BLaER1 (cell line): Measurements from ENCODE around the gene FBXO3.
"Not testable (repeated sequence)": the region's sequence is repeated elsewhere in the genome, so short reads cannot be mapped to it uniquely, and the experiment has no call there.

Experiments
- H3K27ac ChIP-seq: shearing (Covaris generic); formaldehyde crosslinking; 2 replicates; pipeline ENCODE4 v1.8.1; 2022
- H3K27me3 ChIP-seq: shearing (Covaris generic); formaldehyde crosslinking; 2 replicates; pipeline ENCODE4 v1.8.1; 2022
- H3K36me3 ChIP-seq: shearing (Covaris generic); formaldehyde crosslinking; 2 replicates; pipeline ENCODE4 v1.8.1; 2022
- H3K4me1 ChIP-seq: shearing (Covaris generic); formaldehyde crosslinking; 2 replicates; pipeline ENCODE4 v1.8.1; 2022
- H3K4me2 ChIP-seq: shearing (Covaris generic); formaldehyde crosslinking; 2 replicates; pipeline ENCODE4 v1.8.1; 2022
- H3K4me3 ChIP-seq: shearing (Covaris generic); formaldehyde crosslinking; 2 replicates; pipeline ENCODE4 v1.8.1; 2022
- H3K9ac ChIP-seq: shearing (Covaris generic); formaldehyde crosslinking; 2 replicates; pipeline ENCODE4 v1.8.1; 2022
- H3K9me3 ChIP-seq: shearing (Covaris generic); formaldehyde crosslinking; 2 replicates; pipeline ENCODE4 v1.8.1; 2022
- H4K20me1 ChIP-seq: shearing (Covaris generic); formaldehyde crosslinking; 2 replicates; pipeline ENCODE4 v1.8.1; 2022
- Cebpa-rat ChIP-seq: shearing (Covaris generic); IDR thresholded peaks from 2 replicates; pipeline ENCODE4 v1.8.1; 2022

Gene FBXO3

GRCh38 chr11:33730716-33731115 is 43.6 kb downstream of the FBXO3 start:
- no peak overlapping the region for H3K9ac ChIP-seq
- peaks cover 51% of the 10 kb centered on the region for H4K20me1 ChIP-seq
- H3K9me3 ChIP-seq, result peaks cover 7% of the 10 kb centered on the region; the same call in 1 of the 2 replicates
- no peak for TF ChIP-seq Cebpa-rat
- H3K4me3 ChIP-seq, result no peak overlapping the region
- no peak overlapping the region for H3K4me2 ChIP-seq
- H3K27me3 ChIP-seq, result no peaks in the 10 kb centered on the region
- H3K27ac ChIP-seq, result no peak overlapping the region
- peaks cover 26% of the 10 kb centered on the region for H3K36me3 ChIP-seq
- peaks cover 38% of the 10 kb centered on the region for H3K4me1 ChIP-seq

GRCh38 chr11:33729072-33729664 is 45.2 kb downstream of the FBXO3 start:
- H3K9ac ChIP-seq, H3K4me3 ChIP-seq, H3K27me3 ChIP-seq, H3K4me2 ChIP-seq, H3K9me3 ChIP-seq, H3K27ac ChIP-seq: not testable (repeated sequence)
- Histone ChIP-seq H4K20me1 (peaks cover 54% of the 10 kb centered on the region), H3K36me3 (peaks cover 26% of the 10 kb centered on the region), H3K4me1 (peaks cover 44% of the 10 kb centered on the region)

GRCh38 chr11:33727539-33727938 is 46.8 kb downstream of the FBXO3 start:
- H3K36me3 ChIP-seq, result peaks cover 27% of the 10 kb centered on the region
- not testable (repeated sequence) for H3K9me3 ChIP-seq, H3K27me3 ChIP-seq, H3K9ac ChIP-seq, H3K4me3 ChIP-seq, H3K4me2 ChIP-seq, H3K27ac ChIP-seq
- peaks cover 54% of the 10 kb centered on the region for H4K20me1 ChIP-seq
- H3K4me1 ChIP-seq, result peaks cover 44% of the 10 kb centered on the region

- H3K4me1 ChIP-seq, result peaks cover 32% of the 10 kb centered on the region
- H3K9ac ChIP-seq, result no peak overlapping the region
- H3K27me3 ChIP-seq, result no peaks in the 10 kb centered on the region
- H3K9me3 ChIP-seq, result peaks cover 7% of the 10 kb centered on the region; the same call in 1 of the 2 replicates
- H4K20me1 ChIP-seq, result peaks cover 44% of the 10 kb centered on the region
- H3K4me2 ChIP-seq, result peak overlapping the region; percentile 78
- H3K27ac ChIP-seq, result 0 out of 2 replicates have a peak overlapping the region, but pooled peaks have one; percentile 76
- H3K4me3 ChIP-seq, result no peak overlapping the region
- no peak for TF ChIP-seq Cebpa-rat
- H3K36me3 ChIP-seq, result peaks cover 32% of the 10 kb centered on the region
Measured at GRCh38 chr11:33725496-33725895, 48.8 kb downstream of the FBXO3 start.

- H4K20me1 ChIP-seq, result peaks cover 40% of the 10 kb centered on the region
- no peak for TF ChIP-seq Cebpa-rat
- peaks cover 32% of the 10 kb centered on the region for H3K4me1 ChIP-seq
- H3K9me3 ChIP-seq, result peaks cover 6% of the 10 kb centered on the region; the same call in 1 of the 2 replicates
- 0 out of 2 replicates have a peak overlapping the region, but pooled peaks have one; percentile 40 for H3K9ac ChIP-seq
- H3K27ac ChIP-seq, result peak overlapping the region; percentile 76
- no peak overlapping the region for H3K4me3 ChIP-seq
- peaks cover 34% of the 10 kb centered on the region for H3K36me3 ChIP-seq
- no peaks in the 10 kb centered on the region for H3K27me3 ChIP-seq
- H3K4me2 ChIP-seq, result peak overlapping the region; percentile 78
Measured at GRCh38 chr11:33724644-33725035, 49.7 kb downstream of the FBXO3 start.

GRCh38 chr11:33723238-33723881 is 51.0 kb downstream of the FBXO3 start:
- peak overlapping the region; percentile 78 for H3K4me2 ChIP-seq
- H3K9me3 ChIP-seq, result no peaks in the 10 kb centered on the region; the same call in 1 of the 2 replicates
- TF ChIP-seq Cebpa-rat, result no peak
- H4K20me1 ChIP-seq, result peaks cover 53% of the 10 kb centered on the region
- no peak overlapping the region for H3K4me3 ChIP-seq
- H3K4me1 ChIP-seq, result peaks cover 32% of the 10 kb centered on the region
- H3K36me3 ChIP-seq, result peaks cover 47% of the 10 kb centered on the region
- H3K9ac ChIP-seq, result no peak overlapping the region
- no peaks in the 10 kb centered on the region for H3K27me3 ChIP-seq
- peak overlapping the region; percentile 76 for H3K27ac ChIP-seq

GRCh38 chr11:33722590-33723234 is 51.6 kb downstream of the FBXO3 start:
- Histone ChIP-seq H3K36me3 (peaks cover 52% of the 10 kb centered on the region), H3K9me3 (no peaks in the 10 kb centered on the region), H3K9ac (no peak overlapping the region), H3K4me1 (peaks cover 32% of the 10 kb centered on the region), H3K4me3 (no peak overlapping the region), H3K4me2 (peak overlapping the region; percentile 78), H3K27me3 (no peaks in the 10 kb centered on the region), H4K20me1 (peaks cover 59% of the 10 kb centered on the region), H3K27ac (no peak overlapping the region)
- no peak for TF ChIP-seq Cebpa-rat

GRCh38 chr11:33721984-33722383 is 52.3 kb downstream of the FBXO3 start:
- Histone ChIP-seq H3K9me3 (no peaks in the 10 kb centered on the region), H3K9ac (no peak overlapping the region)

GRCh38 chr11:33721426-33721825 is 52.9 kb downstream of the FBXO3 start:
- Histone ChIP-seq H3K4me1 (peaks cover 32% of the 10 kb centered on the region), H3K4me2 (no peak overlapping the region), H4K20me1 (peaks cover 72% of the 10 kb centered on the region), H3K9ac (no peak overlapping the region), H3K9me3 (no peaks in the 10 kb centered on the region), H3K4me3 (no peak overlapping the region), H3K27me3 (no peaks in the 10 kb centered on the region), H3K36me3 (peaks cover 65% of the 10 kb centered on the region), H3K27ac (no peak overlapping the region)
- TF ChIP-seq Cebpa-rat, result no peak

More at GRCh38 chr11:33721984-33722383, 52.3 kb downstream of the FBXO3 start:
- Histone ChIP-seq H3K36me3 (peaks cover 60% of the 10 kb centered on the region), H3K27ac (no peak overlapping the region), H3K27me3 (no peaks in the 10 kb centered on the region), H3K4me2 (no peak overlapping the region), H4K20me1 (peaks cover 66% of the 10 kb centered on the region), H3K4me1 (peaks cover 32% of the 10 kb centered on the region), H3K4me3 (no peak overlapping the region)
- TF ChIP-seq Cebpa-rat, result no peak

- no peak overlapping the region for H3K27ac ChIP-seq
Measured at GRCh38 chr11:33719587-33719986, 54.7 kb downstream of the FBXO3 start.

More at GRCh38 chr11:33719587-33719986, 54.7 kb downstream of the FBXO3 start:
- no peak overlapping the region for H3K4me2 ChIP-seq
- TF ChIP-seq Cebpa-rat, result no peak
- no peak overlapping the region for H3K9ac ChIP-seq
- H4K20me1 ChIP-seq, result peaks cover 65% of the 10 kb centered on the region
- H3K4me3 ChIP-seq, result no peak overlapping the region
- H3K4me1 ChIP-seq, result peaks cover 21% of the 10 kb centered on the region
- peaks cover 79% of the 10 kb centered on the region for H3K36me3 ChIP-seq
- no peaks in the 10 kb centered on the region for H3K27me3 ChIP-seq
- H3K9me3 ChIP-seq, result no peaks in the 10 kb centered on the region
